Right cardiac atrium (tissue), 5 donors: ENCODE results near the gene TMPRSS3. TPM values are rescaled to one million over a fixed set of nuclear protein-coding genes. Genes with fewer than 3 reads are reported as not detected.
A peak's percentile ranks its signal among the peaks of the same experiment; 100 is the strongest.

Source experiments
- ATAC-seq, 2 donors: fragments of 200-7000 bp; cut with Tn5 transposase; one replicate each; pipeline versions ENCODE4 v1.8.0 to v1.9.1; 2020; ENCODE audit warnings: moderate library complexity in 2 of 2, mild to moderate bottlenecking in 1 of 2
- DNase-seq, 3 donors: peaks; one replicate each; pipeline ENCODE4 v3.0.0-alpha.2; 2020
- H3K27ac ChIP-seq: one replicate; pipeline ENCODE4 v1.5.1; 2013; ENCODE audit warnings: mild to moderate bottlenecking, low read length, control low read depth, moderate library complexity
- H3K27me3 ChIP-seq: one replicate; pipeline ENCODE4 v1.6.1; 2013; ENCODE audit not compliant: control insufficient read depth, insufficient read depth
- H3K4me1 ChIP-seq: one replicate; pipeline ENCODE4 v1.6.1; 2013; ENCODE audit warnings: low read length; ENCODE audit not compliant: control insufficient read depth, insufficient read depth
- H3K4me3 ChIP-seq: one replicate; pipeline ENCODE4 v1.5.1; 2013; ENCODE audit warnings: low read length, control low read depth
- H3K9me3 ChIP-seq: one replicate; pipeline ENCODE4 v1.6.1; 2013; ENCODE audit warnings: low read length; ENCODE audit not compliant: control insufficient read depth
- WGBS: extraction: QIAGEN DNeasy Blood & Tissue Kit; methylation state at CpG from one replicate; pipeline ENCODE4 v1.1.7; 2013; 5-methylcytosine and 5-hydroxymethylcytosine counted together
- intact Hi-C, 4 donors: fragments of 100-400 bp; cut with DNase I; formaldehyde crosslinking; loops; one replicate each; pipeline versions ENCODE4 v1.11.0 to v1.14.0; 2022 to 2023
- polyA plus RNA-seq: library from polyadenylated mRNA; stranded (reverse); fragments of 200-250 nt; gene quantifications from one replicate; pipeline ENCODE4 v1.2.3, GENCODE V29; 2013
- total RNA-seq, 4 donors: library from RNA; stranded (reverse); fragmentation: NEBNext Ultra II Directional; extraction: Animal tissue kit (Norgen Biotek cat#: 25700); gene quantifications; one replicate each; pipeline ENCODE4 v1.2.1, GENCODE V29; 2021
- donor health status: healthy with polysubstance abuse.
- donor health status: DM: no; HTN: yes; CAD: no.
- donor health status: DM: no; HTN: no; CAD: no.
- donor health status: DM: no; HTN: yes; CAD: no; lungs with severe emphysema.
- donor health status: DM: yes; HTN: yes; CAD: no.

The TMPRSS3 gene
- total and polyA plus RNA-seq, 5 donors, result not detected

GRCh38 chr21:42386034-42386591 lies 9.7 kb downstream of the TMPRSS3 start:
- no peak for DNase-seq

DNA sequence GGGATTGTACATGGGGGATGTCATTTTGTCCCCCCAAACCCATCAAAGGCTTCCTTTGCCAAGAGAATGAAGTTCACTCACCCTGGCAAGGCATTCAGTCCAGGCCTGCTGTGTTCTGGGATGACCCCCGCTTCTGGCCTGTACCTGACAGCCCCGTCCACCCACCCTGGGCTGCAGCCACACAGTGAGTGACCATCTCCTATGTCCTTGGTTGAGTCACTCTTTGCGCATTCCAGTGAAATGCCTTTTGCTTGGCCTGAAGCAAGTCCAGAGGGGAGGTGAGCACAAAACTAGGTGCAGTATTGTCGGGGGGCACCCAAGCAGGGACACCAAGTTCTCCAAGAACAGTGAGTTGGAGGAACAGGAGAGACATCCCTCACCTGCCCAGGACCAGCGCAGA lies 10.2 kb downstream of the TMPRSS3 start:
- DNase-seq (no peak), ATAC-seq (no peak)
- H3K9me3 ChIP-seq, result peaks cover 2% of the 10 kb centered on the region
- intact Hi-C loops, result no loop called here
- 89% methylated on average over 5 of the region's 5 CpGs for WGBS
- H3K4me3 ChIP-seq, result no peak overlapping the region
- no peak overlapping the region for H3K27ac ChIP-seq
- H3K4me1 ChIP-seq, result no peaks in the 10 kb centered on the region
- H3K27me3 ChIP-seq, result no peaks in the 10 kb centered on the region

More at GRCh38 chr21:42386034-42386591, 9.7 kb downstream of the TMPRSS3 start:
- H3K4me1 ChIP-seq, result no peaks in the 10 kb centered on the region
- WGBS, result 95% methylated on average over 11 of the region's 11 CpGs
- no peak overlapping the region for H3K4me3 ChIP-seq
- intact Hi-C loops, result no loop called here
- ATAC-seq, result no peak
- H3K27ac ChIP-seq, result no peak overlapping the region
- H3K27me3 ChIP-seq, result no peaks in the 10 kb centered on the region
- H3K9me3 ChIP-seq, result peaks cover 2% of the 10 kb centered on the region

GRCh38 chr21:42384989-42385388 lies 10.9 kb downstream of the TMPRSS3 start:
- H3K27ac ChIP-seq, result no peak overlapping the region

GRCh38 chr21:42384156-42384945 lies 11.5 kb downstream of the TMPRSS3 start:
- no peak overlapping the region for H3K27ac ChIP-seq
- intact Hi-C loops, result no loop called here
- 68% methylated on average over 8 of the region's 8 CpGs for WGBS
- H3K4me3 ChIP-seq, result no peak overlapping the region
- H3K27me3 ChIP-seq, result no peaks in the 10 kb centered on the region
- DNase-seq (no peak), ATAC-seq (no peak)
- H3K4me1 ChIP-seq, result no peaks in the 10 kb centered on the region
- H3K9me3 ChIP-seq, result peaks cover 2% of the 10 kb centered on the region

More at GRCh38 chr21:42384989-42385388, 10.9 kb downstream of the TMPRSS3 start:
- no peaks in the 10 kb centered on the region for H3K27me3 ChIP-seq
- no peaks in the 10 kb centered on the region for H3K4me1 ChIP-seq
- 67% methylated on average over 2 of the region's 2 CpGs for WGBS
- peaks cover 2% of the 10 kb centered on the region for H3K9me3 ChIP-seq
- intact Hi-C loops, result no loop called here
- DNase-seq, result no peak
- no peak for ATAC-seq
- no peak overlapping the region for H3K4me3 ChIP-seq

DNA sequence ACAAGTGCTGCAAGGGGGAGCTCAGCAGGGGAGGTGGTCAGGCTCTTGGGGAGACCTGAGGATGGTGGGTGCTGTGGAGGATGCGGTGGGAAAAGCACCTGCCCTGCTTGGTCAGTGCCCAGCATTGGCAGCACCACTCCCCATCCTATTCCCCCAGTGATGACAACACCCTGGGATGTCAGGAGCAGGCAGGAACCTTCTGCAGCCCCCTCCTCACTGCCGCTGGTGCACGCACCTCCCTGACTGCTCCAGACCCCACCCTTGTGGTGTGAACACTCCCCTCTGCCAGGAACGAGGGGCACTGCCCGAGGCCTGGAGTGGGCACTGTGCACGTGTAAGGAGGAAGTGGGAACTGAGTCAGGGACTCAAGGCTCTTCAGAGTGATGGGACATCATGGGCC lies 12.5 kb downstream of the TMPRSS3 start:
- DNase-seq (no peak), ATAC-seq (no peak)
- H3K27ac ChIP-seq, result no peak overlapping the region
- intact Hi-C loops, result no loop called here
- H3K9me3 ChIP-seq, result peaks cover 2% of the 10 kb centered on the region
- H3K4me1 ChIP-seq, result no peaks in the 10 kb centered on the region
- 80% methylated on average over 6 of the region's 6 CpGs for WGBS
- H3K27me3 ChIP-seq, result no peaks in the 10 kb centered on the region
- H3K4me3 ChIP-seq, result no peak overlapping the region

GRCh38 chr21:42382915-42383314 lies 12.9 kb downstream of the TMPRSS3 start:
- WGBS, result 91% methylated on average over 6 of the region's 6 CpGs
- ATAC-seq (no peak), DNase-seq (no peak)
- no peaks in the 10 kb centered on the region for H3K27me3 ChIP-seq
- H3K27ac ChIP-seq, result no peak overlapping the region
- H3K4me1 ChIP-seq, result no peaks in the 10 kb centered on the region
- H3K4me3 ChIP-seq, result no peak overlapping the region
- H3K9me3 ChIP-seq, result peaks cover 2% of the 10 kb centered on the region
- intact Hi-C loops, result no loop called here

DNA sequence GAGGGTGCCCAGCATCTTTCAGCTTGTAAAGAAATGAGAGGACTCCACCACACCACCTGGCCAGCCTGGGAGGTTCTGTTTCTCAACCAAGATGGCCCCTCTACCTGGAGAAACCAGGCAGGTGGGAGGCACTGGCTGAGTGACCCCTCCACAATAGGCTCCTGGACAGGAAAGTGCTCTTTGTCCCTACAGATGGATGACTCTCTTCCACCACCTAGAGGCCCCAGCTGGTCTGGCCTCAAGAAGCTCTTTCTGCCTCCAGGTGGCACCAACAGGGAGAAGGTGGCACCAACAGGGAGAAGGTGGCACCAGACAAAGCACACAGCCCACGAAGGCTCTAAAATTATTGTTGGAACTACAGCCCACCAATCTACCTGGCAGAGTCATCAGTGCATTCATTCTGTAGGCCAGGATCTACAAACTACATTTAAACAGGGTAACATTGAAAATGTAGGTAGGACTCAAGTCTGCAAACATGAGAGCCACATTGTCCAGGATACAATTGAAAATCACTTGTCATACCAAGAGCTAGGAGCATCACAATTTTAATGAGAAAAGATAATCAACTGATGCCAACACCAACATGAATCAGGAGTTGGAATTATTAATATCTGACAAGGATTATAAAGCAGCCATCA lies 14.4 kb downstream of the TMPRSS3 start:
- H3K4me3 ChIP-seq, result no peak overlapping the region
- no peak for DNase-seq
- intact Hi-C loops, result no loop called here
- WGBS, result 60% methylated on average over 1 of the region's 1 CpG
- peaks cover 2% of the 10 kb centered on the region for H3K9me3 ChIP-seq
- no peak overlapping the region for H3K27ac ChIP-seq
- peak in 1 of 2 donors; percentile 42 for ATAC-seq
- no peaks in the 10 kb centered on the region for H3K4me1 ChIP-seq
- H3K27me3 ChIP-seq, result no peaks in the 10 kb centered on the region

GRCh38 chr21:42379426-42380215 lies 16.2 kb downstream of the TMPRSS3 start:
- Histone ChIP-seq H3K4me1 (no peaks in the 10 kb centered on the region), H3K27ac (no peak overlapping the region), H3K9me3 (peaks cover 2% of the 10 kb centered on the region), H3K27me3 (no peaks in the 10 kb centered on the region), H3K4me3 (no peak overlapping the region)
- 78% methylated on average over 17 of the region's 17 CpGs for WGBS
- ATAC-seq (no peak), DNase-seq (no peak)
- intact Hi-C loops, result no loop called here

GRCh38 chr21:42378418-42378817 lies 17.4 kb downstream of the TMPRSS3 start:
- WGBS, result 74% methylated on average over 8 of the region's 8 CpGs
- H3K9me3 ChIP-seq, result peaks cover 2% of the 10 kb centered on the region
- DNase-seq, result no peak
- no peak overlapping the region for H3K4me3 ChIP-seq
- no peak for ATAC-seq
- no peaks in the 10 kb centered on the region for H3K4me1 ChIP-seq
- H3K27me3 ChIP-seq, result no peaks in the 10 kb centered on the region
- no peak overlapping the region for H3K27ac ChIP-seq
- intact Hi-C loops, result no loop called here

- intact Hi-C loops, result no loop called here
- H3K27ac ChIP-seq, result no peak overlapping the region
- DNase-seq (no peak), ATAC-seq (no peak)
- H3K9me3 ChIP-seq, result peaks cover 2% of the 10 kb centered on the region
- WGBS, result 80% methylated on average over 5 of the region's 5 CpGs
- no peaks in the 10 kb centered on the region for H3K27me3 ChIP-seq
- H3K4me3 ChIP-seq, result no peak overlapping the region
- H3K4me1 ChIP-seq, result no peaks in the 10 kb centered on the region
Measured at GRCh38 chr21:42377951-42378340, 17.9 kb downstream of the TMPRSS3 start.
